GM23248 (cell line): ENCODE measurements around the gene LHFPL2. TPM values are rescaled to one million over a fixed set of nuclear protein-coding genes. Genes with fewer than 3 reads are reported as not detected.

Experiments used
- DNase-seq: peaks from one replicate; pipeline ENCODE4 v3.0.0-alpha.2; 2015
- H2AFZ ChIP-seq: fragments of 200-600 bp; sonication (generic); 2 replicates; pipeline ENCODE4 v1.6.1; 2016; ENCODE audit warnings: antibody characterized with exemption
- H3F3A ChIP-seq: fragments of 200-600 bp; sonication (generic); 2 replicates; pipeline ENCODE4 v1.6.1; 2016; ENCODE audit warnings: mild to moderate bottlenecking, antibody characterized with exemption, mixed run types; ENCODE audit not compliant: insufficient read depth
- H3K27ac ChIP-seq: fragments of 200-600 bp; sonication (generic); 2 replicates; pipeline ENCODE4 v1.5.1; 2016; ENCODE audit warnings: mild to moderate bottlenecking
- H3K27me3 ChIP-seq: fragments of 200-600 bp; sonication (generic); replicated peaks from 2 replicates; pipeline ENCODE4 v1.6.1; 2016; ENCODE audit warnings: mild to moderate bottlenecking; ENCODE audit not compliant: insufficient read depth
- H3K36me3 ChIP-seq: fragments of 200-600 bp; sonication (generic); 2 replicates; pipeline ENCODE4 v1.6.1; 2016; ENCODE audit warnings: low read depth, mild to moderate bottlenecking
- H3K4me1 ChIP-seq: fragments of 200-600 bp; sonication (generic); 2 replicates; pipeline ENCODE4 v1.6.1; 2016; ENCODE audit warnings: mild to moderate bottlenecking; ENCODE audit not compliant: insufficient read depth
- H3K4me2 ChIP-seq: fragments of 200-600 bp; sonication (generic); one replicate; pipeline ENCODE4 v1.6.1; 2016; ENCODE audit warnings: mild to moderate bottlenecking; ENCODE audit not compliant: unreplicated experiment
- H3K4me3 ChIP-seq: fragments of 200-600 bp; sonication (generic); 2 replicates; pipeline ENCODE4 v1.5.1; 2016; ENCODE audit warnings: mild to moderate bottlenecking
- H3K79me2 ChIP-seq: fragments of 200-600 bp; sonication (generic); 2 replicates; pipeline ENCODE4 v1.6.1; 2016; ENCODE audit warnings: mild to moderate bottlenecking; ENCODE audit not compliant: insufficient read depth
- H3K9ac ChIP-seq: fragments of 200-600 bp; sonication (generic); 2 replicates; pipeline ENCODE4 v1.6.1; 2016; ENCODE audit warnings: mild to moderate bottlenecking
- H3K9me2 ChIP-seq: fragments of 200-600 bp; sonication (generic); 2 replicates; pipeline ENCODE4 v1.6.1; 2016; ENCODE audit warnings: mixed run types, mild to moderate bottlenecking, moderate library complexity; ENCODE audit not compliant: insufficient read depth
- H3K9me3 ChIP-seq: fragments of 200-600 bp; sonication (generic); one replicate; pipeline ENCODE4 v1.6.1; 2017; ENCODE audit warnings: low read depth
- H4K20me1 ChIP-seq: fragments of 200-600 bp; sonication (generic); 2 replicates; pipeline ENCODE4 v1.6.0; 2016; ENCODE audit not compliant: insufficient read depth
- EZH2 ChIP-seq: fragments of 200-600 bp; sonication (generic); IDR thresholded peaks from 2 replicates; pipeline ENCODE4 v1.6.1; 2018; ENCODE audit warnings: antibody characterized with exemption, mild to moderate bottlenecking; ENCODE audit not compliant: insufficient read depth, poor library complexity, severe bottlenecking
- EZH2phosphoT487 ChIP-seq: fragments of 200-600 bp; sonication (generic); IDR thresholded peaks from 2 replicates; pipeline ENCODE4 v1.6.1; 2018; ENCODE audit warnings: antibody characterized with exemption, moderate library complexity, mild to moderate bottlenecking, low read depth; ENCODE audit not compliant: insufficient read depth
- WGBS, 2 experiments: methylation state at CpG; one replicate each; pipeline ENCODE4 v1.1.6; 2015 to 2017; ENCODE audit warnings: low lambda C conversion rate in 2 of 2, low coverage in 1 of 2; ENCODE audit errors: missing lambda C conversion rate in 2 of 2; 5-methylcytosine and 5-hydroxymethylcytosine counted together
- in situ Hi-C: fragments of 300-500 bp; cut with MboI; formaldehyde crosslinking; loops from 2 replicates; pipeline ENCODE4 v1.15.0; 2020
- polyA plus RNA-seq: library from polyadenylated mRNA; unstranded; fragments of >200 nt; fragmentation: Nextera tagmentation; extraction: Ambion mirVana; gene quantifications from 2 replicates; pipeline ENCODE4 v1.2.1, GENCODE V29; 2016
- total RNA-seq: library from RNA; depleted of rRNA; stranded (reverse); fragments of >200 nt; shearing (Covaris generic); gene quantifications from 2 replicates; pipeline ENCODE4 v1.2.3, GENCODE V29; 2014

Gene LHFPL2
- total and polyA plus RNA-seq, 2 experiments from 2014 or later: 8.0 to 13.7 TPM

- in situ Hi-C loops: no loop called here
- DNase-seq: no peak
- Histone ChIP-seq H3K79me2 (peaks cover 8% of the 10 kb centered on the region), H3F3A (peaks cover 47% of the 10 kb centered on the region), H3K27ac (no peak overlapping the region), H3K36me3 (no peaks in the 10 kb centered on the region), H3K4me2 (no peak overlapping the region), H3K9ac (no peak overlapping the region), H3K9me2 (no peaks in the 10 kb centered on the region), H2AFZ (no peak overlapping the region), H3K27me3 (no peaks in the 10 kb centered on the region), H3K4me3 (no peak overlapping the region), H3K9me3 (no peaks in the 10 kb centered on the region), H4K20me1 (no peaks in the 10 kb centered on the region), H3K4me1 (peaks cover 44% of the 10 kb centered on the region)
- WGBS, 2 experiments: 74 to 76% methylated on average over 15 of the region's 15 CpGs
- no peak for TF ChIP-seq EZH2
- no peak for TF ChIP-seq EZH2phosphoT487
Observed at GRCh38 chr5:78523314-78524193, 125.0 kb downstream of the LHFPL2 start.

- Histone ChIP-seq H3K36me3 (no peaks in the 10 kb centered on the region), H3K9ac (no peak overlapping the region), H3K9me3 (no peaks in the 10 kb centered on the region), H3K27ac (no peak overlapping the region), H3K9me2 (no peaks in the 10 kb centered on the region), H3K79me2 (peaks cover 8% of the 10 kb centered on the region), H4K20me1 (no peaks in the 10 kb centered on the region), H3K4me1 (peaks cover 44% of the 10 kb centered on the region), H3K4me3 (no peak overlapping the region), H3K27me3 (no peaks in the 10 kb centered on the region), H3F3A (peaks cover 38% of the 10 kb centered on the region), H2AFZ (no peak overlapping the region), H3K4me2 (no peak overlapping the region)
- in situ Hi-C loops: no loop called here
- TF ChIP-seq EZH2phosphoT487 (no peak), EZH2 (no peak)
- WGBS, 2 experiments: 86 to 91% methylated on average over 9 of the region's 9 CpGs
- DNase-seq: no peak
Observed at GRCh38 chr5:78522476-78523260, 125.9 kb downstream of the LHFPL2 start.

- no peak for TF ChIP-seq EZH2
- TF ChIP-seq EZH2phosphoT487: no peak
- H3K9ac ChIP-seq: no peak overlapping the region
- H3K4me1 ChIP-seq: peaks cover 34% of the 10 kb centered on the region
- H3K27ac ChIP-seq: no peak overlapping the region
- no peaks in the 10 kb centered on the region for H3K36me3 ChIP-seq
- H3K27me3 ChIP-seq: no peaks in the 10 kb centered on the region
- H3K79me2 ChIP-seq: peaks cover 8% of the 10 kb centered on the region
- no peaks in the 10 kb centered on the region for H3K9me3 ChIP-seq
- H3K4me3 ChIP-seq: no peak overlapping the region
- no peak overlapping the region for H2AFZ ChIP-seq
- no peak for DNase-seq
- no peak overlapping the region for H3K4me2 ChIP-seq
- H3K9me2 ChIP-seq: no peaks in the 10 kb centered on the region
- WGBS, 2 experiments: 69 to 80% methylated on average over 2 of the region's 2 CpGs
- H3F3A ChIP-seq: peaks cover 28% of the 10 kb centered on the region
- no peaks in the 10 kb centered on the region for H4K20me1 ChIP-seq
- in situ Hi-C loops: no loop called here
Observed at GRCh38 chr5:78521455-78521854, 127.1 kb downstream of the LHFPL2 start.

GRCh38 chr5:78519198-78519941 is 129.2 kb downstream of the LHFPL2 start:
- Histone ChIP-seq H3K9me3 (no peaks in the 10 kb centered on the region), H2AFZ (peak overlapping the region; percentile 49; the same call in 1 of the 2 replicates), H3K4me3 (no peak overlapping the region), H3F3A (peaks cover 29% of the 10 kb centered on the region), H3K79me2 (peaks cover 8% of the 10 kb centered on the region), H3K27ac (peak overlapping the region; percentile 93), H3K4me1 (peaks cover 33% of the 10 kb centered on the region), H3K4me2 (peak overlapping the region; percentile 59), H3K27me3 (no peaks in the 10 kb centered on the region), H3K36me3 (no peaks in the 10 kb centered on the region), H3K9me2 (no peaks in the 10 kb centered on the region), H4K20me1 (no peaks in the 10 kb centered on the region), H3K9ac (peak overlapping the region; percentile 76)
- TF ChIP-seq EZH2phosphoT487 (no peak), EZH2 (no peak)
- 84 to 85% methylated on average over 9 of the region's 9 CpGs for WGBS, 2 experiments
- DNase-seq: peak; percentile 29
- in situ Hi-C loops: no loop called here
